PFSK-1 (cell line): ENCODE data around the gene NUP188.

Experiments
- FOXP2 ChIP-seq: optimal IDR thresholded peaks from 2 replicates; pipeline ENCODE3; 2011; ENCODE audit warnings: borderline replicate concordance, control low read depth, inconsistent platforms; ENCODE audit not compliant: insufficient read depth; ENCODE audit errors: extremely low read length, extremely low read depth
- POLR2AphosphoS5 ChIP-seq: IDR thresholded peaks from 2 replicates; pipeline ENCODE4 v1.6.1; 2012; ENCODE audit warnings: low read depth, mild to moderate bottlenecking, control low read depth, low read length, moderate library complexity
- SIN3A ChIP-seq: IDR thresholded peaks from 2 replicates; pipeline ENCODE4 v1.6.1; 2012; ENCODE audit warnings: mild to moderate bottlenecking, low read length, moderate library complexity, borderline replicate concordance; ENCODE audit not compliant: insufficient read depth
- TAF1 ChIP-seq: IDR thresholded peaks from 2 replicates; pipeline ENCODE4 v1.6.1; 2012; ENCODE audit warnings: low read length, control low read depth, borderline replicate concordance; ENCODE audit not compliant: insufficient read depth
- TF ChIP-seq, protein P1 (sequence below), 2 experiments: IDR thresholded peaks; 2 replicates each; pipeline versions ENCODE4 v1.6.1 to v1.8.0; 2011 to 2012; ENCODE audit warnings: low read depth in 2 of 2, low read length in 2 of 2, control low read depth in 1 of 2, inconsistent platforms in 1 of 2, mild to moderate bottlenecking in 1 of 2, moderate library complexity in 1 of 2; ENCODE audit not compliant: insufficient read depth in 1 of 2

The NUP188 gene

DNA sequence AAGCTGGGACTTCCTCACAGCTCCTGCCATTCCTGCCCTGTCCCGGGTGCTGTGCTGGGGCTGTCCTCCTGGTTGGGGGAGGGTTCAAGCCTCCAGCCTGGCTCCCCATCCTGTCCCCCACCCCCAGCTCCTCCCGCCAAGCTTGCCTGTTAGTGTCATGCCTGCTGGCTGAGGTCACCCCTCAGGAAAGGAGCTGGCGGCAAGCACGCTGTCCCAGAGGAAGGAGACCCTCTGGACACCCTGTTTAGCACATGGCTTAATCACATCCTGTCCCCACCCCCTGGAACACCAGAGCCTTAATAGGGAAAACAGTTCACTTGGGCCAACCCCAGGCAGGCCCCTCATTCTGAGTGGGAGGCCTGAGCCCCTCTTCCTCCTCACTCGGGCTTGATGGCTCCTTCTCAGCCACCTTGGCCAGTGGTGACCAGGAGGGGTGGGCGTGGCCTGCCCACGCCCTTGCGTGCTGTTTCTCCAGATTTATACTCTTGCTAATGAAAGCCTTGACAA is 35.9 kb upstream of the NUP188 start:
- TF ChIP-seq POLR2AphosphoS5 (no peak), FOXP2 (no peak), TAF1 (no peak), SIN3A (no peak)
- TF ChIP-seq, protein P1, sequence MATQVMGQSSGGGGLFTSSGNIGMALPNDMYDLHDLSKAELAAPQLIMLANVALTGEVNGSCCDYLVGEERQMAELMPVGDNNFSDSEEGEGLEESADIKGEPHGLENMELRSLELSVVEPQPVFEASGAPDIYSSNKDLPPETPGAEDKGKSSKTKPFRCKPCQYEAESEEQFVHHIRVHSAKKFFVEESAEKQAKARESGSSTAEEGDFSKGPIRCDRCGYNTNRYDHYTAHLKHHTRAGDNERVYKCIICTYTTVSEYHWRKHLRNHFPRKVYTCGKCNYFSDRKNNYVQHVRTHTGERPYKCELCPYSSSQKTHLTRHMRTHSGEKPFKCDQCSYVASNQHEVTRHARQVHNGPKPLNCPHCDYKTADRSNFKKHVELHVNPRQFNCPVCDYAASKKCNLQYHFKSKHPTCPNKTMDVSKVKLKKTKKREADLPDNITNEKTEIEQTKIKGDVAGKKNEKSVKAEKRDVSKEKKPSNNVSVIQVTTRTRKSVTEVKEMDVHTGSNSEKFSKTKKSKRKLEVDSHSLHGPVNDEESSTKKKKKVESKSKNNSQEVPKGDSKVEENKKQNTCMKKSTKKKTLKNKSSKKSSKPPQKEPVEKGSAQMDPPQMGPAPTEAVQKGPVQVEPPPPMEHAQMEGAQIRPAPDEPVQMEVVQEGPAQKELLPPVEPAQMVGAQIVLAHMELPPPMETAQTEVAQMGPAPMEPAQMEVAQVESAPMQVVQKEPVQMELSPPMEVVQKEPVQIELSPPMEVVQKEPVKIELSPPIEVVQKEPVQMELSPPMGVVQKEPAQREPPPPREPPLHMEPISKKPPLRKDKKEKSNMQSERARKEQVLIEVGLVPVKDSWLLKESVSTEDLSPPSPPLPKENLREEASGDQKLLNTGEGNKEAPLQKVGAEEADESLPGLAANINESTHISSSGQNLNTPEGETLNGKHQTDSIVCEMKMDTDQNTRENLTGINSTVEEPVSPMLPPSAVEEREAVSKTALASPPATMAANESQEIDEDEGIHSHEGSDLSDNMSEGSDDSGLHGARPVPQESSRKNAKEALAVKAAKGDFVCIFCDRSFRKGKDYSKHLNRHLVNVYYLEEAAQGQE (IDR thresholded peaks at IDR 0.05; ENCODE audit: insufficient read depth in 1 of 2, low read depth in 2 of 2, low read length in 2 of 2) = no peak

DNA sequence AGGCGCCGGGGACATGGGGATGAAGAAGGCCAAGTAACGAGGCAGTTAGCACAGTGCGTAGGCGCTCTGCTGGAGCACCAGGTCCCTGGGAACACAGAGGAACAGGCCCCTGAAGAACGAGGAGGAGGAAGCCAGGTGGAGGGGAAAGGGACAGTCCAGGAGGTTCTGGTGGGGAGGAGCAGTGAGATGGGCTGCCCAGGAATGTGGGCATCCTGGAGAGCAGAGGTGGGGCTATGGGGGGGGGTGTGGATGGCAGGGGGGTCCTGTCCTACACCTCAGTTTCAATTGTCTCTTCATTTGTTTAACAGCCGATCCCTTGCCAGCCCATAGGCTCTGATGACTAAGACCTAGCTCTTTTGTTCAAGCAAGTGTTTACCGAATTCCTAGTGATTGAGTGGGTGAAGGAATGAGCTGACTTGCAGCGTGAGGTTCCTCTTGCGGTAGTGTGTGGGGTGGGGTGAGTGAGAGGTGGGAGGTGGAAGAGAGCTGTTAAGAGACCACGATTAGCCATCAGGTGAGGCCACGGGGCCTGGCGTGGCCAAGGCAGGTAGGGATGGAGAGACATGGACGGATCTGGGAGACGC is 35.1 kb upstream of the NUP188 start:
- TF ChIP-seq TAF1 = no peak
- TF ChIP-seq FOXP2 = no peak
- TF ChIP-seq POLR2AphosphoS5 = no peak
- TF ChIP-seq SIN3A = no peak
- TF ChIP-seq, protein P1 (IDR thresholded peaks at IDR 0.05; ENCODE audit: insufficient read depth in 1 of 2, low read depth in 2 of 2, low read length in 2 of 2) = no peak

DNA sequence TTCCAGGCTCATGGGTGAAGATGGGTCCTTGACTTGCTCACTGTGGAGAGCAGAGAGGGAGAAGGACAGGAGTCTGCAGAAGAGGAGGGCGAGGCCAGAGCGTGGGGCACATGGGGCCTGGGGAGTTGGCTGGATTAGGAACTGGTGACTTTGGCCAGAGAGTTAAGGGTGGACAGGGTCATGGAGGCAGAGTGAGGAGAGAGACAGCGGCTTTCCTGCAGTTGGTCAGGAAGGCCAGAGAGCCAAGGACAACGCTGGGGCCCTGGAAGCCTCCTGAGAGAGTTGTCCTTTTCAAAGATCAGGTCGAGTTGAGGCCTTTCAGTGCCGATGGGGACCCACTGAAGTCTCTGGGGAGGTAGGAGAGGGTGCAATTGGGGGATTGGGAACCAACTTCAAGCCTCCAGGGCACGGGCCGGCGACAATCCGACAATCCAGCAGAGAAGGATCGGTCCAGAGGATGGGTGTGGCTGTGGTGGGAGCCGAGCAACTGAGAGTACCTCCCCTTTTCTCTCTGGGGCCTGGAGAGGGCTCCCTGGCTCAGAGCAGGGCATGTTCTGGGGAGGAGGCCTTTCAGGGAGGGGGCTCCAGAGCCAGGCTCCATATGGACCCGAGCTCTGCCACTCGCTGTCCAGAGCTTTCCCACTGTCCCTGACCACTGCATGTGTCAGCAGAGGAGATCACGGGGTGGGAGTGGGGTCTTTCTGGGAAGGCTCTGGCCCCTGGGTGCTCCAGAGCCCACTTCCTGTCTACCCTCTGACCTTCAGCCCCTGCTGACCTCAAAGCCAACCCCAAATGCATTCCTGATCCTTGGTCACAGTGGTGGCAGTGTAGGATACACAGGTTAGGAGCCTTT is 34.2 kb upstream of the NUP188 start:
- TF ChIP-seq FOXP2 = no peak
- TF ChIP-seq TAF1 = no peak
- TF ChIP-seq, protein P1 (IDR thresholded peaks at IDR 0.05; ENCODE audit: insufficient read depth in 1 of 2, low read depth in 2 of 2, low read length in 2 of 2) = no peak
- TF ChIP-seq POLR2AphosphoS5 = no peak
- no peak for TF ChIP-seq SIN3A

DNA sequence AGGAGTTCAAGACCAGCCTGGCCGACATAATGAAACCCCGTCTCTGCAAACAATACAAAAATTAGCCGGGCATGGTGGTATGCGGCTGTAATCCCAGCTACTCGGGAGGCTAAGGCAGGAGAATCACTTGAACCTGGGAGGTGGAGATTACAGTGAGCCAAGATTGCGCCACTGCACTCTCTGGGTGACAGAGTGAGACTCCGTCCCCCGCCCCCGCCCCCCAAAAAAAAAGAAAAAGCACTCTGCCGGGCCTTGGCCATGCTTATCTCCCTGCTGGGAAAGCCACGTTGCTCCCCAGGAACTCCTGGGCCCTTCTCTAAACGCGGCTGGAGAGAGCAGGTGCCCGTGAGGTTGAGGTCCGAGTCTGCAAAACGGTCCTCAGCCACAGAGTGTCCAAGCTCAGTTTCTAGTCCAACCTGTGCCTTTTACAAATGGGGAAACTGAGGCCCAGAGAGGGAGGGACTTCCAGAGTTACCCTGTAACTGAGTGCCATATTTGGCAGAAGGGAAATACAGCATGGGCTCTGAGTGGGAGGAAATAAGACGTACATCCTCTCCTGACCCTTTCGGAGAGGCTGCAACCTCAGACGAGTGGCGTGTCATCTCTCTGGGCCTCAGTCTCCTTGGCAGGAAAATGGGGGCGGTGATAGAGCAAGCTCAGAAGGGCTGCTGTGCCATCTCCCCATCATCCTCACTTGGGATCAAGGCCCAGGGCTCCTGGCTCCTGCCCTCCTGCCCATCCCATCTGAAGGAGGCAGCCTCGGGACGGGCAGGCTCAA is 33.3 kb upstream of the NUP188 start:
- TF ChIP-seq, protein P1 (IDR thresholded peaks at IDR 0.05; ENCODE audit: insufficient read depth in 1 of 2, low read depth in 2 of 2, low read length in 2 of 2) = no peak
- TF ChIP-seq TAF1 (no peak), FOXP2 (no peak), POLR2AphosphoS5 (no peak), SIN3A (no peak)
